ENCODE measurements around the gene GID8.

The GID8 gene

GRCh38 chr20:62957136-62958117, 19.5 kb downstream of the GID8 start:
- DNase-seq (ENCODE audit: low spot score), result no peak

GRCh38 chr20:62958388-62959100, 20.6 kb downstream of the GID8 start:
- no peak for DNase-seq (ENCODE audit: low spot score)

GRCh38 chr20:62959101-62959971, 21.4 kb downstream of the GID8 start:
- DNase-seq (ENCODE audit: low spot score), result no peak

- no peak for DNase-seq (ENCODE audit: low spot score)
Measured at GRCh38 chr20:62959998-62960436, 22.1 kb downstream of the GID8 start.

- DNase-seq (ENCODE audit: low spot score), result peak; percentile 97
Measured at GRCh38 chr20:62960446-62961309, 22.7 kb downstream of the GID8 start.

- peak; percentile 94 for DNase-seq (ENCODE audit: low spot score)
Measured at GRCh38 chr20:62961310-62961783, 23.4 kb downstream of the GID8 start.

- DNase-seq (ENCODE audit: low spot score), result no peak
Measured at GRCh38 chr20:62961799-62962198, 23.9 kb downstream of the GID8 start.

- DNase-seq (ENCODE audit: low spot score), result no peak
Measured at GRCh38 chr20:62962221-62962879, 24.4 kb downstream of the GID8 start.

GRCh38 chr20:62962891-62963613, 25.1 kb downstream of the GID8 start:
- no peak for DNase-seq (ENCODE audit: low spot score)

- DNase-seq (ENCODE audit: low spot score), result no peak
Measured at GRCh38 chr20:62963614-62964397, 25.9 kb downstream of the GID8 start.

GRCh38 chr20:62964700-62965099, 26.8 kb downstream of the GID8 start:
- no peak for DNase-seq (ENCODE audit: low spot score)

GRCh38 chr20:62965363-62965771, 27.4 kb downstream of the GID8 start:
- no peak for DNase-seq (ENCODE audit: low spot score)

GRCh38 chr20:62966212-62967148, 28.5 kb downstream of the GID8 start:
- DNase-seq (ENCODE audit: low spot score), result no peak

- DNase-seq (ENCODE audit: low spot score), result no peak
Measured at GRCh38 chr20:62967149-62967501, 29.2 kb downstream of the GID8 start.

GRCh38 chr20:62967628-62968351, 29.8 kb downstream of the GID8 start:
- no peak for DNase-seq (ENCODE audit: low spot score)

- DNase-seq (ENCODE audit: low spot score), result no peak
Measured at GRCh38 chr20:62968378-62969178, 30.6 kb downstream of the GID8 start.
